Fibroblast of lung (primary cell): ENCODE results near the gene HAPLN2. TPM values are rescaled to one million over a fixed set of nuclear protein-coding genes. Genes with fewer than 3 reads are reported as not detected.
A peak's percentile ranks its signal among the peaks of the same experiment; 100 is the strongest.

Experiments
- DNase-seq, 2 donors: peaks; one replicate each; pipeline versions ENCODE4 v3.0.0 to v3.0.0-alpha.2; 2010; ENCODE audit warnings: low read depth in 2 of 2
- H2AFZ ChIP-seq: 2 replicates; pipeline ENCODE4 v1.5.1; 2012; ENCODE audit warnings: low read length, control low read depth, inconsistent platforms
- H3K27ac ChIP-seq: 2 replicates; pipeline ENCODE4 v1.5.1; 2011; ENCODE audit warnings: low read length, control low read depth; ENCODE audit not compliant: insufficient read depth
- H3K27me3 ChIP-seq: 2 replicates; pipeline ENCODE4 v1.5.1; 2011; ENCODE audit warnings: mild to moderate bottlenecking, low read length; ENCODE audit not compliant: control insufficient read depth, insufficient read depth
- H3K36me3 ChIP-seq: 2 replicates; pipeline ENCODE4 v1.5.1; 2011; ENCODE audit warnings: low read length; ENCODE audit not compliant: control insufficient read depth, insufficient read depth
- H3K4me1 ChIP-seq: 2 replicates; pipeline ENCODE4 v1.5.1; 2011; ENCODE audit warnings: low read length; ENCODE audit not compliant: control insufficient read depth, insufficient read depth; ENCODE audit errors: extremely low read depth
- H3K4me2 ChIP-seq: 2 replicates; pipeline ENCODE4 v1.5.1; 2011; ENCODE audit warnings: low read length, control low read depth; ENCODE audit not compliant: insufficient read depth; ENCODE audit errors: extremely low read depth
- H3K4me3 ChIP-seq, 4 experiments: fragments of 200-600 bp in 1 of 4; sonication (generic) in 1 of 4; replicated peaks in 1 of 4; 2 replicates each; pipeline ENCODE4 v1.5.1; 2011 to 2016; ENCODE audit warnings: low read length in 4 of 4, low read depth in 3 of 4, mild to moderate bottlenecking in 3 of 4, control low read depth in 2 of 4, inconsistent platforms in 1 of 4, mixed read lengths in 1 of 4; ENCODE audit not compliant: insufficient read depth in 1 of 4; ENCODE audit errors: control extremely low read depth in 1 of 4
- H3K79me2 ChIP-seq: 2 replicates; pipeline ENCODE4 v1.5.1; 2012; ENCODE audit warnings: mild to moderate bottlenecking, low read length, inconsistent platforms; ENCODE audit not compliant: control insufficient read depth, insufficient read depth
- H3K9ac ChIP-seq: 2 replicates; pipeline ENCODE4 v1.5.1; 2011; ENCODE audit warnings: mild to moderate bottlenecking, low read length, control low read depth; ENCODE audit not compliant: insufficient read depth
- H3K9me3 ChIP-seq: 2 replicates; pipeline ENCODE4 v1.5.1; 2012; ENCODE audit warnings: low read depth, low read length; ENCODE audit not compliant: control insufficient read depth, insufficient read depth
- H4K20me1 ChIP-seq: 2 replicates; pipeline ENCODE4 v1.5.1; 2011; ENCODE audit warnings: low read length; ENCODE audit not compliant: control insufficient read depth, insufficient read depth; ENCODE audit errors: extremely low read depth
- CTCF ChIP-seq, 2 donors: IDR thresholded peaks in 1 of 2; conservative IDR thresholded peaks in 1 of 2; 1 replicate in 1 of 2; 2 replicates in 1 of 2; pipeline ENCODE4 v1.5.1; 2011 to 2012; ENCODE audit warnings: low read length in 2 of 2, control low read depth in 1 of 2, inconsistent platforms in 1 of 2, low read depth in 1 of 2, mild to moderate bottlenecking in 1 of 2
- EZH2 ChIP-seq: IDR thresholded peaks from 2 replicates; pipeline ENCODE4 v1.5.1; 2012; ENCODE audit warnings: low read length, control low read depth, mild to moderate bottlenecking; ENCODE audit errors: missing control alignments
- polyA plus RNA-seq, 2 donors: library from polyadenylated mRNA; depleted of rRNA in 1 of 2; stranded (reverse) in 1 of 2; unstranded in 1 of 2; fragments of >200 nt; gene quantifications; 2 replicates each; pipeline ENCODE4 v1.2.1, GENCODE V29; 2011 to 2012; ENCODE audit warnings: missing spikeins in 1 of 2
- total RNA-seq: library from RNA; depleted of rRNA; stranded (reverse); fragments of >200 nt; gene quantifications from 2 replicates; pipeline ENCODE4 v1.2.1, GENCODE V29; 2014

The HAPLN2 gene
- total and polyA plus RNA-seq, 2 donors (not counting 1 experiment from before 2014, with no cell fraction given), result not detected

- TF ChIP-seq EZH2 (no peak), CTCF (conservative IDR thresholded peaks at IDR 0.05 in 1 of 2, IDR thresholded peaks at IDR 0.05 in 1 of 2; ENCODE audit: low read depth in 1 of 2, low read length in 2 of 2) (no peak)
- H3K4me3 ChIP-seq, result no peak overlapping the region
- peak overlapping the region; percentile 16 for H3K27ac ChIP-seq
- H3K9me3 ChIP-seq, result no peaks in the 10 kb centered on the region
- H3K9ac ChIP-seq, result no peak overlapping the region
- no peak for DNase-seq
- H3K36me3 ChIP-seq, result no peaks in the 10 kb centered on the region
- no peak overlapping the region for H2AFZ ChIP-seq
- no peaks in the 10 kb centered on the region for H3K79me2 ChIP-seq
- no peaks in the 10 kb centered on the region for H4K20me1 ChIP-seq
- peaks cover 62% of the 10 kb centered on the region for H3K4me1 ChIP-seq
- H3K4me2 ChIP-seq, result peak overlapping the region; percentile 26
- no peaks in the 10 kb centered on the region for H3K27me3 ChIP-seq
Observed at GRCh38 chr1:156665539-156665938, 46.3 kb downstream of the HAPLN2 start.

- H3K27me3 ChIP-seq, result no peaks in the 10 kb centered on the region
- H3K4me2 ChIP-seq, result no peak overlapping the region
- H4K20me1 ChIP-seq, result no peaks in the 10 kb centered on the region
- no peak overlapping the region for H3K27ac ChIP-seq
- DNase-seq, result peak in 1 of 2 donors; percentile 25
- TF ChIP-seq EZH2, result no peak
- no peak for TF ChIP-seq CTCF (conservative IDR thresholded peaks at IDR 0.05 in 1 of 2, IDR thresholded peaks at IDR 0.05 in 1 of 2; ENCODE audit: low read depth in 1 of 2, low read length in 2 of 2)
- H3K36me3 ChIP-seq, result no peaks in the 10 kb centered on the region
- no peaks in the 10 kb centered on the region for H3K9me3 ChIP-seq
- H3K4me3 ChIP-seq, result no peak overlapping the region
- H2AFZ ChIP-seq, result no peak overlapping the region
- H3K9ac ChIP-seq, result no peak overlapping the region
- no peaks in the 10 kb centered on the region for H3K79me2 ChIP-seq
- peaks cover 49% of the 10 kb centered on the region for H3K4me1 ChIP-seq
Observed at GRCh38 chr1:156666862-156667609, 47.8 kb downstream of the HAPLN2 start.

- H4K20me1 ChIP-seq, result no peaks in the 10 kb centered on the region
- H3K4me3 ChIP-seq, result no peak overlapping the region
- no peaks in the 10 kb centered on the region for H3K27me3 ChIP-seq
- H3K79me2 ChIP-seq, result no peaks in the 10 kb centered on the region
- no peak for TF ChIP-seq EZH2
- no peak for TF ChIP-seq CTCF (conservative IDR thresholded peaks at IDR 0.05 in 1 of 2, IDR thresholded peaks at IDR 0.05 in 1 of 2; ENCODE audit: low read depth in 1 of 2, low read length in 2 of 2)
- DNase-seq, result peak; percentile 21 to 51
- H3K9me3 ChIP-seq, result no peaks in the 10 kb centered on the region
- H3K36me3 ChIP-seq, result peaks cover 1% of the 10 kb centered on the region
- H2AFZ ChIP-seq, result peak overlapping the region; percentile 7
- H3K4me2 ChIP-seq, result no peak overlapping the region
- peak overlapping the region; percentile 35 for H3K27ac ChIP-seq
- H3K4me1 ChIP-seq, result peaks cover 43% of the 10 kb centered on the region
- no peak overlapping the region for H3K9ac ChIP-seq
Observed at GRCh38 chr1:156667610-156667967, 48.4 kb downstream of the HAPLN2 start.
